Panc1 (cell line): ENCODE results near the gene HLA-A. TPM values are rescaled to one million over a fixed set of nuclear protein-coding genes. Genes with fewer than 3 reads are reported as not detected.

Source experiments
- ATAC-seq: fragments of 200-7000 bp; cut with Tn5 transposase; 2 replicates; pipeline ENCODE4 v1.9.1; 2020; ENCODE audit warnings: mild to moderate bottlenecking, moderate library complexity
- BruUV-seq: library from RNA; stranded (reverse); fragments of 400-500 nt; replicated peaks from 2 replicates; lab custom pipeline; 2021; lab: Mats Ljungman, UMichigan
- CTCF ChIA-PET: fragments of 300-600 bp; sonication (Branson Sonifier 250); formaldehyde crosslinking; loops from one replicate; lab custom pipeline; 2022; ENCODE audit warnings: antibody characterized with exemption; lab: Charles Lee
- POLR2A ChIA-PET: fragments of 300-600 bp; sonication (Branson Sonifier 250); formaldehyde crosslinking; loops from one replicate; lab custom pipeline; 2022; ENCODE audit warnings: antibody characterized with exemption; lab: Charles Lee
- DNase-seq: peaks from one replicate; pipeline ENCODE4 v3.0.0-alpha.2; 2010; ENCODE audit warnings: low read depth, low spot score
- H3K27ac ChIP-seq: 2 replicates; pipeline ENCODE4 v1.5.1; 2011; ENCODE audit warnings: mild to moderate bottlenecking, low read length, inconsistent platforms
- H3K27me3 ChIP-seq: fragments of 200-500 bp; sonication (Bioruptor generic); 2 replicates; pipeline ENCODE4 v1.6.0; 2014; ENCODE audit warnings: low read length, inconsistent platforms; ENCODE audit not compliant: control insufficient read depth, insufficient read depth
- H3K36me3 ChIP-seq: fragments of 200-500 bp; sonication (Bioruptor generic); 2 replicates; pipeline ENCODE4 v1.5.1; 2014; ENCODE audit warnings: inconsistent platforms, mild to moderate bottlenecking, low read length, moderate library complexity; ENCODE audit not compliant: control insufficient read depth, insufficient read depth
- H3K4me1 ChIP-seq: 2 replicates; pipeline ENCODE4 v1.5.1; 2011; ENCODE audit warnings: inconsistent platforms, mild to moderate bottlenecking, low read length, moderate library complexity; ENCODE audit not compliant: control insufficient read depth, insufficient read depth
- H3K4me3 ChIP-seq, 2 experiments: 2 replicates each; pipeline ENCODE4 v1.5.1; 2011 to 2012; ENCODE audit warnings: low read depth in 2 of 2, low read length in 2 of 2, mild to moderate bottlenecking in 2 of 2, inconsistent platforms in 1 of 2, moderate library complexity in 1 of 2
- H3K9me3 ChIP-seq: fragments of 200-500 bp; sonication (Bioruptor generic); 2 replicates; pipeline ENCODE4 v1.5.1; 2014; ENCODE audit warnings: low read depth, mild to moderate bottlenecking, inconsistent platforms, low read length, moderate library complexity; ENCODE audit not compliant: control insufficient read depth, insufficient read depth
- POLR2AphosphoS5 ChIP-seq: IDR thresholded peaks from 2 replicates; pipeline ENCODE4 v1.6.1; 2012; ENCODE audit warnings: mild to moderate bottlenecking, low read depth, low read length, moderate library complexity
- SIN3A ChIP-seq: IDR thresholded peaks from 2 replicates; pipeline ENCODE4 v1.6.1; 2012; ENCODE audit warnings: low read depth, mild to moderate bottlenecking, low read length, moderate library complexity, borderline replicate concordance; ENCODE audit not compliant: insufficient read depth
- TCF7L2 ChIP-seq: IDR thresholded peaks from 2 replicates; pipeline ENCODE4 v1.6.1; 2011; ENCODE audit warnings: mild to moderate bottlenecking, low read depth, low read length, inconsistent platforms
- in situ Hi-C: cut with HindIII; loops from 2 replicates; pipeline ENCODE4 v1.10.0; 2016; ENCODE audit warnings: low sequenced_read_pairs, low pct_unique_long_range_greater_than_20kb
- intact Hi-C: fragments of 100-400 bp; cut with micrococcal nuclease; formaldehyde crosslinking; loops from one replicate; pipeline ENCODE4 v1.10.0; 2022; ENCODE audit not compliant: unreplicated experiment
- total RNA-seq: library from RNA; stranded (reverse); gene quantifications from one replicate; pipeline ENCODE4 v1.2.1, GENCODE V29; 2021; ENCODE audit not compliant: unreplicated experiment
- TF ChIP-seq, protein P1 (sequence below): fragments of 450-650 bp; IDR thresholded peaks from 2 replicates; pipeline ENCODE4 v1.5.1; 2017; ENCODE audit warnings: mild to moderate bottlenecking
- TF ChIP-seq, protein P2 (sequence below), 2 experiments: IDR thresholded peaks; 2 replicates each; pipeline ENCODE4 v1.6.1; 2011 to 2012; ENCODE audit warnings: low read depth in 2 of 2, control low read depth in 1 of 2, low read length in 1 of 2, mild to moderate bottlenecking in 1 of 2, moderate library complexity in 1 of 2; ENCODE audit not compliant: insufficient read depth in 1 of 2

The HLA-A gene
- total RNA-seq, 1 experiment from 2014 or later = 397 TPM

DNA sequence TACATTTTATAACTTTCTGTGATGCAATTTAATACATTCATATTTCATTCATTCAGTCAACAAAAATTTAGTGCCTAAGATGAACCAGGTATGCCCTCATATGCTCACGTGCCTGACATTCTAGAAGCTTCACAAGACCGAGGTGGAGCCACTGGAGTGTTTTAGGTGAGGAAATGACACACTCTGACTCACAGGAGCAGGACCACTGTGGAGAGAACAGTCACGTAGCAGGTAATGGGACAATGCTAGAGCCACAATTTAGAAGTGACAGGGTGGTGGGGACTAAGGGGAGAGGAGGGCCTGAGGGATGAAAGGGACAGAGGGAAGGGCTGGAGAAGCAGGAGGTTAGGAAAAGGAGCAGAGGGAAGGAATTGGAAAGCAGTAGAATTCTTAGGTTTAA, 17.6 kb upstream of the HLA-A start:
- BruUV-seq = no TSS peak
- DNase-seq = no peak
- in situ Hi-C loops = no loop called here

DNA sequence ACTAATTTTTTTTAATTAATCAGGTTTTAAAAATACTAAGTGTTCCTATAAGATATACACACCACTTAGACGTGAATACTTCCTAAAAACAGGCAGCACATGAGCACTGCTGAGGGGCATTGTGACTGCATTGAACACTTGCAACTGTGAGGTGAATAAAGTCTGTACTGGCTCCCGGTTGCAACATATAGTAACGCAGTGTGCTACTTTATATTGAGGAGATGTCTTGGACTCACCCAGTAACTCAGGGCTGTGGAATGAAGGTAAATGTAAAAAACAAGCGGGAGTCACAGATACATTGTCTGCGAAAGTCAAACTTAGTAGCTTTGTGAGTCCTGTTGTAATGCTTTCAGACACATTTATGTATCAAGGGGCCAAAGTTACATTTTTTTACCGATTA, 17.0 kb upstream of the HLA-A start:
- Histone ChIP-seq H3K27ac (peak overlapping the region; percentile 87), H3K36me3 (no peaks in the 10 kb centered on the region), H3K27me3 (no peaks in the 10 kb centered on the region), H3K4me1 (peaks cover 15% of the 10 kb centered on the region), H3K4me3 (peak overlapping the region in 1 of 2 experiments; percentile 69; a peak in 2 of 4 replicates), H3K9me3 (no peaks in the 10 kb centered on the region)
- in situ Hi-C loops = no loop called here
- ATAC-seq (peak; percentile 27; the same call in 1 of the 2 replicates), DNase-seq (no peak)
- CTCF ChIA-PET = interaction anchor here (0.7 kb wide), 1 partner anchor 309 kb away, joined by 6 read pairs; no protein-coding TSS in a partner anchor
- POLR2A ChIA-PET = no interaction called here
- TSS peak; percentile 86 for BruUV-seq
- intact Hi-C loops = no loop called here
- TF ChIP-seq SIN3A = no peak
- TF ChIP-seq, protein P1, sequence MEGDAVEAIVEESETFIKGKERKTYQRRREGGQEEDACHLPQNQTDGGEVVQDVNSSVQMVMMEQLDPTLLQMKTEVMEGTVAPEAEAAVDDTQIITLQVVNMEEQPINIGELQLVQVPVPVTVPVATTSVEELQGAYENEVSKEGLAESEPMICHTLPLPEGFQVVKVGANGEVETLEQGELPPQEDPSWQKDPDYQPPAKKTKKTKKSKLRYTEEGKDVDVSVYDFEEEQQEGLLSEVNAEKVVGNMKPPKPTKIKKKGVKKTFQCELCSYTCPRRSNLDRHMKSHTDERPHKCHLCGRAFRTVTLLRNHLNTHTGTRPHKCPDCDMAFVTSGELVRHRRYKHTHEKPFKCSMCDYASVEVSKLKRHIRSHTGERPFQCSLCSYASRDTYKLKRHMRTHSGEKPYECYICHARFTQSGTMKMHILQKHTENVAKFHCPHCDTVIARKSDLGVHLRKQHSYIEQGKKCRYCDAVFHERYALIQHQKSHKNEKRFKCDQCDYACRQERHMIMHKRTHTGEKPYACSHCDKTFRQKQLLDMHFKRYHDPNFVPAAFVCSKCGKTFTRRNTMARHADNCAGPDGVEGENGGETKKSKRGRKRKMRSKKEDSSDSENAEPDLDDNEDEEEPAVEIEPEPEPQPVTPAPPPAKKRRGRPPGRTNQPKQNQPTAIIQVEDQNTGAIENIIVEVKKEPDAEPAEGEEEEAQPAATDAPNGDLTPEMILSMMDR = no peak
- TF ChIP-seq, protein P2, sequence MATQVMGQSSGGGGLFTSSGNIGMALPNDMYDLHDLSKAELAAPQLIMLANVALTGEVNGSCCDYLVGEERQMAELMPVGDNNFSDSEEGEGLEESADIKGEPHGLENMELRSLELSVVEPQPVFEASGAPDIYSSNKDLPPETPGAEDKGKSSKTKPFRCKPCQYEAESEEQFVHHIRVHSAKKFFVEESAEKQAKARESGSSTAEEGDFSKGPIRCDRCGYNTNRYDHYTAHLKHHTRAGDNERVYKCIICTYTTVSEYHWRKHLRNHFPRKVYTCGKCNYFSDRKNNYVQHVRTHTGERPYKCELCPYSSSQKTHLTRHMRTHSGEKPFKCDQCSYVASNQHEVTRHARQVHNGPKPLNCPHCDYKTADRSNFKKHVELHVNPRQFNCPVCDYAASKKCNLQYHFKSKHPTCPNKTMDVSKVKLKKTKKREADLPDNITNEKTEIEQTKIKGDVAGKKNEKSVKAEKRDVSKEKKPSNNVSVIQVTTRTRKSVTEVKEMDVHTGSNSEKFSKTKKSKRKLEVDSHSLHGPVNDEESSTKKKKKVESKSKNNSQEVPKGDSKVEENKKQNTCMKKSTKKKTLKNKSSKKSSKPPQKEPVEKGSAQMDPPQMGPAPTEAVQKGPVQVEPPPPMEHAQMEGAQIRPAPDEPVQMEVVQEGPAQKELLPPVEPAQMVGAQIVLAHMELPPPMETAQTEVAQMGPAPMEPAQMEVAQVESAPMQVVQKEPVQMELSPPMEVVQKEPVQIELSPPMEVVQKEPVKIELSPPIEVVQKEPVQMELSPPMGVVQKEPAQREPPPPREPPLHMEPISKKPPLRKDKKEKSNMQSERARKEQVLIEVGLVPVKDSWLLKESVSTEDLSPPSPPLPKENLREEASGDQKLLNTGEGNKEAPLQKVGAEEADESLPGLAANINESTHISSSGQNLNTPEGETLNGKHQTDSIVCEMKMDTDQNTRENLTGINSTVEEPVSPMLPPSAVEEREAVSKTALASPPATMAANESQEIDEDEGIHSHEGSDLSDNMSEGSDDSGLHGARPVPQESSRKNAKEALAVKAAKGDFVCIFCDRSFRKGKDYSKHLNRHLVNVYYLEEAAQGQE (IDR thresholded peaks at IDR 0.05; ENCODE audit: insufficient read depth in 1 of 2, low read depth in 2 of 2, low read length in 1 of 2) = no peak
- TF ChIP-seq TCF7L2 = no peak
- no peak for TF ChIP-seq POLR2AphosphoS5

More for the DNA sequence above, 17.6 kb upstream of the HLA-A start:
- ATAC-seq = peak; percentile 39; the same call in 1 of the 2 replicates
- Histone ChIP-seq H3K27ac (peak overlapping the region; percentile 87; the same call in 1 of the 2 replicates), H3K27me3 (no peaks in the 10 kb centered on the region), H3K36me3 (no peaks in the 10 kb centered on the region), H3K9me3 (no peaks in the 10 kb centered on the region), H3K4me3 (no peak overlapping the region), H3K4me1 (peaks cover 15% of the 10 kb centered on the region)
- TF ChIP-seq, protein P2 (IDR thresholded peaks at IDR 0.05; ENCODE audit: insufficient read depth in 1 of 2, low read depth in 2 of 2, low read length in 1 of 2) = no peak
- TF ChIP-seq SIN3A (no peak), TCF7L2 (no peak), POLR2AphosphoS5 (no peak)
- TF ChIP-seq, protein P1 = no peak
- intact Hi-C loops = no loop called here
- ChIA-PET POLR2A (no interaction called here), CTCF (no interaction called here)
